Ishikawa (cell line): ENCODE data around the gene KCNK17.

Experiments
- CREB1 ChIP-seq: IDR thresholded peaks from 2 replicates; pipeline ENCODE4 v1.6.1; 2012; ENCODE audit warnings: low read depth
- TAF1 ChIP-seq: IDR thresholded peaks from 2 replicates; pipeline ENCODE4 v1.6.1; 2012; ENCODE audit warnings: low read depth, mild to moderate bottlenecking
- TCF12 ChIP-seq: IDR thresholded peaks from 2 replicates; pipeline ENCODE4 v1.6.1; 2012; ENCODE audit warnings: low read depth
- YY1 ChIP-seq: IDR thresholded peaks from 2 replicates; pipeline ENCODE4 v1.6.1; 2012; ENCODE audit warnings: low read depth
- ZBTB7A ChIP-seq: IDR thresholded peaks from 2 replicates; pipeline ENCODE4 v1.6.1; 2012; ENCODE audit warnings: low read depth
- TF ChIP-seq, protein P1 (sequence below): IDR thresholded peaks from 2 replicates; pipeline ENCODE4 v1.6.1; 2012; ENCODE audit warnings: low read depth, mild to moderate bottlenecking
- TF ChIP-seq, protein P2 (sequence below): IDR thresholded peaks from 2 replicates; pipeline ENCODE4 v1.6.1; 2012

DNA sequence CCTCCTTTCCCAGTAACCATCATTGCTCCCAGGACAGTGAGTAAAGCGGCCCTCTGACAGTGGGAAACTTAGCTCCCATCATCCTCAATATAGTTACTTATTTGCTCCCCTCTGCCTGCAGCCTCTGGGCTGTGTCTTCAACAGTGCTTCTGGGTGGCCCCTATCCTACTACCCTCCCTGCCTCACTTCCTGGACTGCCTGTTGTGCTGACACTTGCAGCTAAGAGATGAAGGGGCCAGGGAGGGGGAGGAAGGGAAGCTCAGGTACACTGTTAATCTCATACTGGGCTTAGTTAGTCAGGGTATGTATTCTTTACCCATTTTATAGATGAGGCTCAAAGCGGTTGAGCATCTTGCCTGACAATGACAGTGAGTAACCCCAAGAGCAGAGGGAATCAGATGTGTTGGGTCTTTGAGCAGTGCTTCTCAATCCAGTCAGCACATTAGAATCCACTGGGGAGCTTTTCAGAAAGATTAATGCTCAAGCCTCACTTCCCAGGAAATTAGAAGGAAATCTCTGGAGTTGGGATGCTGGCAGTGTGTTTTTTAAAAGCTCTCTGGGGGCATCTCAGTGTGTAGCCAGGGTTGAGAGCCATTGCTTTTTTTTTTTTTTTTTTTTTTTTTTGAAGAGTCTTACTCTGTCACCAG is 57.8 kb downstream of the KCNK17 start:
- TF ChIP-seq, protein P1, sequence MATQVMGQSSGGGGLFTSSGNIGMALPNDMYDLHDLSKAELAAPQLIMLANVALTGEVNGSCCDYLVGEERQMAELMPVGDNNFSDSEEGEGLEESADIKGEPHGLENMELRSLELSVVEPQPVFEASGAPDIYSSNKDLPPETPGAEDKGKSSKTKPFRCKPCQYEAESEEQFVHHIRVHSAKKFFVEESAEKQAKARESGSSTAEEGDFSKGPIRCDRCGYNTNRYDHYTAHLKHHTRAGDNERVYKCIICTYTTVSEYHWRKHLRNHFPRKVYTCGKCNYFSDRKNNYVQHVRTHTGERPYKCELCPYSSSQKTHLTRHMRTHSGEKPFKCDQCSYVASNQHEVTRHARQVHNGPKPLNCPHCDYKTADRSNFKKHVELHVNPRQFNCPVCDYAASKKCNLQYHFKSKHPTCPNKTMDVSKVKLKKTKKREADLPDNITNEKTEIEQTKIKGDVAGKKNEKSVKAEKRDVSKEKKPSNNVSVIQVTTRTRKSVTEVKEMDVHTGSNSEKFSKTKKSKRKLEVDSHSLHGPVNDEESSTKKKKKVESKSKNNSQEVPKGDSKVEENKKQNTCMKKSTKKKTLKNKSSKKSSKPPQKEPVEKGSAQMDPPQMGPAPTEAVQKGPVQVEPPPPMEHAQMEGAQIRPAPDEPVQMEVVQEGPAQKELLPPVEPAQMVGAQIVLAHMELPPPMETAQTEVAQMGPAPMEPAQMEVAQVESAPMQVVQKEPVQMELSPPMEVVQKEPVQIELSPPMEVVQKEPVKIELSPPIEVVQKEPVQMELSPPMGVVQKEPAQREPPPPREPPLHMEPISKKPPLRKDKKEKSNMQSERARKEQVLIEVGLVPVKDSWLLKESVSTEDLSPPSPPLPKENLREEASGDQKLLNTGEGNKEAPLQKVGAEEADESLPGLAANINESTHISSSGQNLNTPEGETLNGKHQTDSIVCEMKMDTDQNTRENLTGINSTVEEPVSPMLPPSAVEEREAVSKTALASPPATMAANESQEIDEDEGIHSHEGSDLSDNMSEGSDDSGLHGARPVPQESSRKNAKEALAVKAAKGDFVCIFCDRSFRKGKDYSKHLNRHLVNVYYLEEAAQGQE: no peak
- TF ChIP-seq TCF12: no peak
- no peak for TF ChIP-seq TAF1
- no peak for TF ChIP-seq CREB1
- TF ChIP-seq, protein P2, sequence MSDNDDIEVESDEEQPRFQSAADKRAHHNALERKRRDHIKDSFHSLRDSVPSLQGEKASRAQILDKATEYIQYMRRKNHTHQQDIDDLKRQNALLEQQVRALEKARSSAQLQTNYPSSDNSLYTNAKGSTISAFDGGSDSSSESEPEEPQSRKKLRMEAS: no peak
- TF ChIP-seq YY1: no peak
- no peak for TF ChIP-seq ZBTB7A
